Neutrophil (primary cell): ENCODE data around the gene HOXD4.

Experiments used
- H3K27ac ChIP-seq: fragments of 200-600 bp; sonication (generic); 2 replicates; pipeline ENCODE4 v1.5.1; 2016; ENCODE audit warnings: mild to moderate bottlenecking, moderate library complexity
- H3K27me3 ChIP-seq: fragments of 200-600 bp; sonication (generic); 2 replicates; pipeline ENCODE4 v1.6.0; 2016; ENCODE audit warnings: mild to moderate bottlenecking
- H3K36me3 ChIP-seq: fragments of 200-600 bp; sonication (generic); 2 replicates; pipeline ENCODE4 v1.5.1; 2017
- H3K4me1 ChIP-seq, 2 experiments: fragments of 200-600 bp in 1 of 2; sonication (generic) in 1 of 2; 1 replicate in 1 of 2; 2 replicates in 1 of 2; pipeline versions ENCODE4 v1.5.1 to v1.6.1; 2013 to 2016; ENCODE audit warnings: low read depth in 1 of 2, low read length in 1 of 2, mild to moderate bottlenecking in 1 of 2, moderate library complexity in 1 of 2; ENCODE audit not compliant: control insufficient read depth in 1 of 2, insufficient read depth in 1 of 2
- H3K4me3 ChIP-seq, 2 experiments: fragments of 200-600 bp in 1 of 2; sonication (generic) in 1 of 2; 1 replicate in 1 of 2; 2 replicates in 1 of 2; pipeline ENCODE4 v1.5.1; 2013 to 2016; ENCODE audit warnings: low read depth in 1 of 2, low read length in 1 of 2, mild to moderate bottlenecking in 1 of 2, moderate library complexity in 1 of 2
- H3K9me3 ChIP-seq: fragments of 200-600 bp; sonication (generic); 2 replicates; pipeline ENCODE4 v1.5.1; 2016
- CTCF ChIP-seq: fragments of 200-600 bp; sonication (generic); IDR thresholded peaks from 2 replicates; pipeline ENCODE4 v1.5.1; 2016; ENCODE audit warnings: antibody characterized with exemption

The HOXD4 gene

GRCh38 chr2:176151442-176152287 is at the start of gene HOXD4:
HOXD4 (plus strand) TSS chr2:176151550; CDS start chr2:176151634, 84 bp downstream.
- H3K36me3 ChIP-seq = no peaks in the 10 kb centered on the region
- H3K9me3 ChIP-seq = no peaks in the 10 kb centered on the region
- TF ChIP-seq CTCF = no peak
- H3K4me3 ChIP-seq = no peak within 1 kb of the TSS
- peaks cover 100% of the 10 kb centered on the region for H3K27me3 ChIP-seq
- H3K4me1 ChIP-seq = no peaks in the 10 kb centered on the region
- no peak within 1 kb of the TSS for H3K27ac ChIP-seq

DNA sequence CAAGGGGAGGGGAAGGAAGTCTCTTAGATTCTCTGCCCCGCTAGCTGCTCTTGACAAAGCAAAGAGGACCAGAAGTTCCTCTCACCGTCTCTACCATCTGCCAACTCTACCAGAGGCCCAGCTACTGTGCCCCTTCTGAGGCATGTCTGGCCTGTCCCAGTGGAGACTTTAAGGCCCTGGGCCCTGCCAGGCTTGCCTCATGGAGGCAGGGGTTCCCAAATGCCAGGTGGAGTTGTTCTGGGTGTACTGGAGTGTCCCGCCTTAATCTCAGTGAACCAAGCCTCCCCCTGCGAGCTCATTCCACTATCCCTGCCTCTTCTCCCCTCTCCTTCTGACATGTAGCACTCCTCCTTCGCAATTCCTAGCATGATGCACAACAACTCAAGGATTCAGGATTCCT is 49.5 kb upstream of the HOXD4 start:
- H3K36me3 ChIP-seq = no peaks in the 10 kb centered on the region
- no peak overlapping the region for H3K4me3 ChIP-seq
- TF ChIP-seq CTCF = no peak

DNA sequence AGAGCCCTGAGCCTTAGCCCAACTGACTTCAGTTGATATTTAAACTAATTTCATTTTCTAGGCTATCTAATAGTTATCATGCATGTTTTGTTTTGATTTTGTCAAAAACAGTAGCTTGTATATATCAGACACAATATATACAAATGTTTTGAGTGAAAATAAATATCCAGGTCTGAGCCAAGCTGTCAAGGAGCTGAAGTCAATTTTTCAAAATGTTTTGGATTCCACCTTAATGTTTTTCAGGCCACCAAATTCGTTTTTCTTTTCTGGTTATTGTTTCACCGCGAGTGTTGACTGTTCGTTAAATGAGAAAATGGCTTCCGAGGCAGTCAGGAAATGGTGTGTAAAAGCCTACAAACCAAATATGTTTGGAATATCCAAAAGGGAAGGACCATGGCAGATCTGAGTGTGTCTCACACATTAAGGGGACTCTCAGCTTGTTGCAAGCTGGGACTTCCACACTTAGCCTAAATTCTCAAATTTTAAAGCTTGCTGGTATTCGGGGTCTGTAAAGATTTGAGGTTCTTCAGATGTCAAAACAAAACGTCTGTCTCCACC is 49.0 kb upstream of the HOXD4 start:
- Histone ChIP-seq H3K27me3 (peaks cover 100% of the 10 kb centered on the region), H3K36me3 (no peaks in the 10 kb centered on the region), H3K4me1 (peaks cover 17 to 24% of the 10 kb centered on the region in 2 experiments), H3K4me3 (no peak overlapping the region), H3K27ac (no peak overlapping the region), H3K9me3 (no peaks in the 10 kb centered on the region)
- no peak for TF ChIP-seq CTCF

More for the DNA sequence above, 49.5 kb upstream of the HOXD4 start:
- Histone ChIP-seq H3K27me3 (peaks cover 100% of the 10 kb centered on the region), H3K27ac (no peak overlapping the region), H3K4me1 (peaks cover 18 to 24% of the 10 kb centered on the region in 2 experiments), H3K9me3 (no peaks in the 10 kb centered on the region)

GRCh38 chr2:176103194-176103593 is 48.2 kb upstream of the HOXD4 start:
- no peak for TF ChIP-seq CTCF
- H3K27ac ChIP-seq = no peak overlapping the region
- H3K9me3 ChIP-seq = no peaks in the 10 kb centered on the region
- H3K36me3 ChIP-seq = no peaks in the 10 kb centered on the region
- H3K4me1 ChIP-seq = peaks cover 9 to 19% of the 10 kb centered on the region in 2 experiments
- peaks cover 100% of the 10 kb centered on the region for H3K27me3 ChIP-seq
- H3K4me3 ChIP-seq = no peak overlapping the region

GRCh38 chr2:176103742-176104315 is 47.5 kb upstream of the HOXD4 start:
- Histone ChIP-seq H3K27me3 (peaks cover 100% of the 10 kb centered on the region), H3K4me1 (peaks cover 9 to 19% of the 10 kb centered on the region in 2 experiments), H3K36me3 (no peaks in the 10 kb centered on the region), H3K4me3 (no peak overlapping the region), H3K27ac (no peak overlapping the region), H3K9me3 (no peaks in the 10 kb centered on the region)
- no peak for TF ChIP-seq CTCF
